Pancreas (tissue), 10 donors: ENCODE data around the gene GRB14. TPM values are rescaled to one million over a fixed set of nuclear protein-coding genes. Genes with fewer than 3 reads are reported as not detected.

Experiments used
- ATAC-seq, 4 donors: fragments of 200-7000 bp; cut with Tn5 transposase; one replicate each; pipeline versions ENCODE4 v1.8.0 to v1.9.1; 2020; ENCODE audit warnings: mild to moderate bottlenecking in 4 of 4, moderate library complexity in 4 of 4
- DNase-seq, 6 donors: peaks; one replicate each; pipeline ENCODE4 v3.0.0-alpha.2; 2020
- FAIRE-seq: peaks from 2 replicates; lab custom pipeline; 2012; peaks lifted over from hg19 to GRCh38; lab: Jason Lieb, UNC
- H3K27ac ChIP-seq, 4 donors: fragments of 200-600 bp; sonication (generic); 1 replicate in 3 of 4; 2 replicates in 1 of 4; pipeline versions ENCODE4 v1.5.0 to v1.8.0; 2020
- H3K27me3 ChIP-seq, 4 donors: fragments of 200-600 bp; one replicate each; pipeline ENCODE4 v1.8.0; 2021
- H3K36me3 ChIP-seq, 3 donors: fragments of 200-600 bp; sonication (generic) in 1 of 3; one replicate each; pipeline versions ENCODE4 v1.5.0 to v1.8.0; 2020 to 2021
- H3K4me1 ChIP-seq, 3 donors: fragments of 200-600 bp; one replicate each; pipeline ENCODE4 v1.8.0; 2021
- H3K4me3 ChIP-seq, 4 donors: fragments of 200-600 bp; sonication (generic) in 2 of 4; one replicate each; pipeline versions ENCODE4 v1.5.0 to v1.8.0; 2020 to 2021
- H3K9me3 ChIP-seq, 4 donors: fragments of 200-600 bp; one replicate each; pipeline ENCODE4 v1.8.0; 2021
- CTCF ChIP-seq, 4 donors: fragments of 200-600 bp; sonication (generic) in 3 of 4; IDR thresholded peaks; one replicate each; pipeline versions ENCODE4 v1.5.0 to v1.8.0; 2021; ENCODE audit warnings: antibody characterized with exemption in 4 of 4
- WGBS, 2 donors: extraction: QIAGEN DNeasy Blood & Tissue Kit; methylation state at CpG; one replicate each; pipeline ENCODE4 v1.1.7; 2013; 5-methylcytosine and 5-hydroxymethylcytosine counted together
- intact Hi-C, 3 donors: fragments of 100-400 bp; cut with DNase I; formaldehyde crosslinking; loops; one replicate each; pipeline versions ENCODE4 v1.11.1 to v1.14.2; 2022
- polyA plus RNA-seq, 2 donors: library from polyadenylated mRNA; stranded (reverse); fragments of 200-250 nt; gene quantifications; one replicate each; pipeline ENCODE4 v1.2.3, GENCODE V29; 2013
- total RNA-seq, 6 donors: library from RNA; stranded (reverse); fragmentation: NEBNext Ultra II Directional in 4 of 6; extraction: Animal tissue kit (Norgen Biotek cat#: 25700) in 4 of 6; gene quantifications; one replicate each; pipeline versions ENCODE4 v1.2.1 to v1.2.4, GENCODE V29; 2021 to 2023
- donor health status: healthy with polysubstance abuse.
- donor health status: DM: no; HTN: no; CAD: no; lungs with moderate emphysema.
- donor health status: DM: no; HTN: no; CAD: no.
- donor health status: control.
- donor health status: control.
- donor health status: Bipolar disorder and iron deficiency.
- donor health status: DM: yes; HTN: yes; CAD: no.
- donor health status: DM: no; HTN: no; CAD: no.
- donor health status: DM: no; HTN: no; CAD: no.
- donor health status: DM: yes; HTN: yes; CAD: no.

GRB14 gene
- total RNA-seq (10 to 100 TPM in 4 of 6 donors, 1 to 10 TPM in 2; 7.8 to 21.5 (median 14.0) TPM), polyA plus RNA-seq (10 to 100 TPM; 56.6 to 74.9 TPM)

- ATAC-seq (peak; percentile 88 to 95 (median 92)), FAIRE-seq (no peak), DNase-seq (peak; percentile 77 to 92 (median 84))
- Histone ChIP-seq H3K9me3 (no peaks in the 10 kb centered on the region), H3K27me3 (no peaks in the 10 kb centered on the region), H3K4me1 (peaks cover 0 to 3% (median 0%) of the 10 kb centered on the region in 3 donors), H3K36me3 (no peaks in the 10 kb centered on the region), H3K27ac (peak within 1 kb of the TSS; percentile 39 to 76 (median 70)), H3K4me3 (peak within 1 kb of the TSS; percentile 55 to 78 (median 64))
- intact Hi-C loops: no loop called here
- 0 to 1% methylated on average over 65 to 95 of the region's 96 CpGs for WGBS, 2 donors
- TF ChIP-seq CTCF (IDR thresholded peaks at IDR 0.05): peak in 1 of 4 donors; percentile 3
Measured at GRCh38 chr2:164620873-164621763, at the start of gene GRB14. GRB14 (minus strand) TSS chr2:164621482; CDS start chr2:164621309, 173 bp downstream.

GRCh38 chr2:164669291-164669690, 48.0 kb upstream of the GRB14 start:
- no peaks in the 10 kb centered on the region for H3K9me3 ChIP-seq
- H3K36me3 ChIP-seq: no peaks in the 10 kb centered on the region
- FAIRE-seq (no peak), ATAC-seq (no peak), DNase-seq (no peak)
- H3K27ac ChIP-seq: no peak overlapping the region
- intact Hi-C loops: no loop called here
- no peaks in the 10 kb centered on the region for H3K4me1 ChIP-seq
- TF ChIP-seq CTCF (IDR thresholded peaks at IDR 0.05): no peak
- no peak overlapping the region for H3K4me3 ChIP-seq
- H3K27me3 ChIP-seq: no peaks in the 10 kb centered on the region

- H3K4me1 ChIP-seq: no peaks in the 10 kb centered on the region
- intact Hi-C loops: no loop called here
- ATAC-seq: no peak
- no peak overlapping the region for H3K27ac ChIP-seq
- FAIRE-seq: no peak
- H3K4me3 ChIP-seq: no peak overlapping the region
- H3K9me3 ChIP-seq: no peaks in the 10 kb centered on the region
- H3K27me3 ChIP-seq: no peaks in the 10 kb centered on the region
- H3K36me3 ChIP-seq: no peaks in the 10 kb centered on the region
- no peak for TF ChIP-seq CTCF (IDR thresholded peaks at IDR 0.05)
- no peak for DNase-seq
- 89 to 92% methylated on average over 2 of the region's 2 CpGs for WGBS, 2 donors
Measured at GRCh38 chr2:164667566-164667965, 46.3 kb upstream of the GRB14 start.

- peaks cover 0 to 7% (median 0%) of the 10 kb centered on the region in 3 donors for H3K4me1 ChIP-seq
- no peak for ATAC-seq
- H3K36me3 ChIP-seq: no peaks in the 10 kb centered on the region
- H3K4me3 ChIP-seq: no peak overlapping the region
- no peak overlapping the region for H3K27ac ChIP-seq
- no peaks in the 10 kb centered on the region for H3K9me3 ChIP-seq
- no peaks in the 10 kb centered on the region for H3K27me3 ChIP-seq
- no peak for TF ChIP-seq CTCF (IDR thresholded peaks at IDR 0.05)
- no peak for DNase-seq
- no peak for FAIRE-seq
- intact Hi-C loops: no loop called here
Measured at GRCh38 chr2:164664070-164664469, 42.8 kb upstream of the GRB14 start.
